Measurements from ENCODE around the gene SORCS1.

SORCS1 gene

GRCh38 chr10:106947643-106948042, 216.9 kb downstream of the SORCS1 start:
- H3K4me3 ChIP-seq (replicated peaks; ENCODE audit: low read depth, low read length), result no peak overlapping the region
- no peak for DNase-seq (ENCODE audit: extremely low read depth, low read depth)
- TF ChIP-seq CTCF (IDR thresholded peaks at IDR 0.05; ENCODE audit: low read depth, low read length, missing control alignments), result no peak

- no peak for DNase-seq (ENCODE audit: extremely low read depth, low read depth)
- TF ChIP-seq CTCF (IDR thresholded peaks at IDR 0.05; ENCODE audit: low read depth, low read length, missing control alignments), result no peak
- H3K4me3 ChIP-seq (replicated peaks; ENCODE audit: low read depth, low read length), result no peak overlapping the region
Observed at GRCh38 chr10:106942035-106942662, 222.4 kb downstream of the SORCS1 start.

GRCh38 chr10:106941297-106942034, 223.0 kb downstream of the SORCS1 start:
- DNase-seq (ENCODE audit: extremely low read depth, low read depth), result no peak
- no peak overlapping the region for H3K4me3 ChIP-seq (replicated peaks; ENCODE audit: low read depth, low read length)
- TF ChIP-seq CTCF (IDR thresholded peaks at IDR 0.05; ENCODE audit: low read depth, low read length, missing control alignments), result no peak

- DNase-seq (ENCODE audit: extremely low read depth, low read depth), result no peak
- H3K4me3 ChIP-seq (replicated peaks; ENCODE audit: low read depth, low read length), result no peak overlapping the region
- TF ChIP-seq CTCF (IDR thresholded peaks at IDR 0.05; ENCODE audit: low read depth, low read length, missing control alignments), result no peak
Observed at GRCh38 chr10:106938513-106938912, 226.0 kb downstream of the SORCS1 start.

GRCh38 chr10:106935978-106936451, 228.5 kb downstream of the SORCS1 start:
- DNase-seq (ENCODE audit: extremely low read depth, low read depth), result no peak
- no peak overlapping the region for H3K4me3 ChIP-seq (replicated peaks; ENCODE audit: low read depth, low read length)
- TF ChIP-seq CTCF (IDR thresholded peaks at IDR 0.05; ENCODE audit: low read depth, low read length, missing control alignments), result no peak

GRCh38 chr10:106931853-106932249, 232.7 kb downstream of the SORCS1 start:
- no peak overlapping the region for H3K4me3 ChIP-seq (replicated peaks; ENCODE audit: low read depth, low read length)
- no peak for DNase-seq (ENCODE audit: extremely low read depth, low read depth)
- no peak for TF ChIP-seq CTCF (IDR thresholded peaks at IDR 0.05; ENCODE audit: low read depth, low read length, missing control alignments)
